ENCODE measurements around the gene IFT81. TPM values are rescaled to one million over a fixed set of nuclear protein-coding genes. Genes with fewer than 3 reads are reported as not detected.

The IFT81 gene, protein sequence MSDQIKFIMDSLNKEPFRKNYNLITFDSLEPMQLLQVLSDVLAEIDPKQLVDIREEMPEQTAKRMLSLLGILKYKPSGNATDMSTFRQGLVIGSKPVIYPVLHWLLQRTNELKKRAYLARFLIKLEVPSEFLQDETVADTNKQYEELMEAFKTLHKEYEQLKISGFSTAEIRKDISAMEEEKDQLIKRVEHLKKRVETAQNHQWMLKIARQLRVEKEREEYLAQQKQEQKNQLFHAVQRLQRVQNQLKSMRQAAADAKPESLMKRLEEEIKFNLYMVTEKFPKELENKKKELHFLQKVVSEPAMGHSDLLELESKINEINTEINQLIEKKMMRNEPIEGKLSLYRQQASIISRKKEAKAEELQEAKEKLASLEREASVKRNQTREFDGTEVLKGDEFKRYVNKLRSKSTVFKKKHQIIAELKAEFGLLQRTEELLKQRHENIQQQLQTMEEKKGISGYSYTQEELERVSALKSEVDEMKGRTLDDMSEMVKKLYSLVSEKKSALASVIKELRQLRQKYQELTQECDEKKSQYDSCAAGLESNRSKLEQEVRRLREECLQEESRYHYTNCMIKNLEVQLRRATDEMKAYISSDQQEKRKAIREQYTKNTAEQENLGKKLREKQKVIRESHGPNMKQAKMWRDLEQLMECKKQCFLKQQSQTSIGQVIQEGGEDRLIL
- total RNA-seq (10 to 100 TPM in 3 of 5 donors, 1 to 10 TPM in 2; 2.0 to 50.2 (median 10.7) TPM), polyA plus RNA-seq (1 to 10 TPM; 3.5 to 5.7 (median 4.9) TPM)
- long read RNA-seq, donor 1, partial matches to known transcripts, result 0 of 1 reads
- long read RNA-seq, donor 1, other reads (novel, unspliced or antisense), result 0 of 1 reads
- long read RNA-seq, donor 2, result 0 reads
- long read RNA-seq, donor 3, result 0 reads
- long read RNA-seq, donor 4, result 0 reads
- long read RNA-seq, donor 5, result 0 reads
- long read RNA-seq, donor 6, partial matches to known transcripts, result 0 of 1 reads
- long read RNA-seq, donor 6, other reads (novel, unspliced or antisense), result 0 of 1 reads
- long read RNA-seq, donor 7, result 0 reads
- long read RNA-seq, donor 8, result 0 reads
- long read RNA-seq, donor 9, partial matches to known transcripts, result 0 of 1 reads
- long read RNA-seq, donor 9, other reads (novel, unspliced or antisense), result 0 of 1 reads
- long read RNA-seq, donor 10, partial matches to known transcripts, result 0 of 1 reads
- long read RNA-seq, donor 10, other reads (novel, unspliced or antisense), result 0 of 1 reads

DNA sequence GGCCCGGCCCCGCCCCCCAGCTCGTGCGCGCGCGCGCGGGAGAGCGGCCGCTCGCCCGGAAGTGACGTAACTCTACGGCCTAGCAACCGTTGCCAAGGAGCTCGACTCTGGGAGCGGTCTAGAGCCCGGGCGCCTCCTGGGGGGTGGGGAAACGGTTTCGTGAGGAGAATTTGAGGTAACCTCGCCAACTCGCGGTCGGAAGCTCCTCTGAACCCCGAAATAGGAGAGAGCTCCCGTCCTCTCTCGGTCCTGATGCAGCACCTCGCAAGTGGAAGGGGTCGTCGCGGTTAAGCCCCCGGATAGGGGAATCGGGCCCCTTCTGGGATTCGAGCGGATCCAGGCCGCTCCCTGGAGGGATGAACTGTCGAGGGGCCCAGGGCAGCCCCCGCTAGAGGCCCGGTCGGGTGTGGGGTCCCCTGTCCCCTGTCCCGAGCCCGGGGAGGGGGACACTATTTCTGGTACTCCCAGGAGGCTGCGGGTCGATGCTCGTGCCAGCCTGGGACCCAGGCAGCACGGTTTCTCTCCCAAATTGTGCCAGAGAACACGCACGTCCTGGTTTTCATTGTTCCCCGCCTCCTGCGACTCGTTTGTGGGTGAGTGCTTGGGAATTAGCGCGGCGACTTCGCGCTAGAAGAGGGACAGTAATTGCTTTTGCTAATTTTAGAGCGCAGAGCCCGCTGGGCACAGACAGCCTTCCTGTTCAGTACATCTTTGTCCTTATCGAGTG lies at the start of gene IFT81:
Gene IFT81 (plus strand): TSS at position 89 of the 727 bp plus-strand sequence. CDS start 3,024 bp downstream, outside the sequence.
- H3K27ac ChIP-seq, result peak within 1 kb of the TSS; percentile 76 to 94 (median 90)
- TF ChIP-seq, protein P1, sequence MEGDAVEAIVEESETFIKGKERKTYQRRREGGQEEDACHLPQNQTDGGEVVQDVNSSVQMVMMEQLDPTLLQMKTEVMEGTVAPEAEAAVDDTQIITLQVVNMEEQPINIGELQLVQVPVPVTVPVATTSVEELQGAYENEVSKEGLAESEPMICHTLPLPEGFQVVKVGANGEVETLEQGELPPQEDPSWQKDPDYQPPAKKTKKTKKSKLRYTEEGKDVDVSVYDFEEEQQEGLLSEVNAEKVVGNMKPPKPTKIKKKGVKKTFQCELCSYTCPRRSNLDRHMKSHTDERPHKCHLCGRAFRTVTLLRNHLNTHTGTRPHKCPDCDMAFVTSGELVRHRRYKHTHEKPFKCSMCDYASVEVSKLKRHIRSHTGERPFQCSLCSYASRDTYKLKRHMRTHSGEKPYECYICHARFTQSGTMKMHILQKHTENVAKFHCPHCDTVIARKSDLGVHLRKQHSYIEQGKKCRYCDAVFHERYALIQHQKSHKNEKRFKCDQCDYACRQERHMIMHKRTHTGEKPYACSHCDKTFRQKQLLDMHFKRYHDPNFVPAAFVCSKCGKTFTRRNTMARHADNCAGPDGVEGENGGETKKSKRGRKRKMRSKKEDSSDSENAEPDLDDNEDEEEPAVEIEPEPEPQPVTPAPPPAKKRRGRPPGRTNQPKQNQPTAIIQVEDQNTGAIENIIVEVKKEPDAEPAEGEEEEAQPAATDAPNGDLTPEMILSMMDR (IDR thresholded peaks at IDR 0.05), result no peak
- no peak for TF ChIP-seq POLR2A (IDR thresholded peaks at IDR 0.05)
- TF ChIP-seq POLR2AphosphoS5 (IDR thresholded peaks at IDR 0.05), result peak in 2 of 3 donors; percentile 42 to 73

DNA sequence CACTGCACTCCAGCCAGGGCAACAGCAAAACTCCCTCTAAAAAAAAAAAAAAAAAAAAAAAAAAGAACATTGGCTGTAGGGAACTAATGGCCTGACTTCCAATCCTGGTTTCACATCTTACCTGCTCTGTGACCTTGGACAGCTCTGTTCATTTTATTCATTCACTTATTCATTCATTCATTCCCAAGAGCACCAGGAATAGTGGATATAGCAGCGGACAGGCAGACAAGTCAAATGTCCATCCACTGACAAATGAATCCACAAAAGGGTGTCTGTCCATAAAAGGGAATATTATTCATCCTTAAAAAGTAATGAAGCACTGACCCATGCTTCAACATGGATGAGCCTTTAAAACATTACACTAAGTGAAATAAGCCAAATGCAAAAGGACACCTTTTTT lies 48.3 kb upstream of the IFT81 start:
- Histone ChIP-seq H3K27me3 (no peaks in the 10 kb centered on the region), H3K4me1 (peaks cover 4 to 9% (median 7%) of the 10 kb centered on the region in 4 donors), H3K27ac (no peak overlapping the region), H3K4me3 (no peak overlapping the region), H3K36me3 (no peaks in the 10 kb centered on the region), H3K9me3 (no peaks in the 10 kb centered on the region)
- 85 to 100% (median 97%) methylated on average over 1 of the region's 1 CpG for WGBS, 5 donors
- TF ChIP-seq POLR2AphosphoS5 (IDR thresholded peaks at IDR 0.05), result no peak
- TF ChIP-seq, protein P1 (IDR thresholded peaks at IDR 0.05), result no peak
- no peak for TF ChIP-seq EP300 (IDR thresholded peaks at IDR 0.05)
- TF ChIP-seq POLR2A (IDR thresholded peaks at IDR 0.05), result no peak
- DNase-seq, result no peak
- intact Hi-C loops (cut with DNase I; ENCODE audit: low total_unique reads), result no loop called here

More for the DNA sequence above, at the start of gene IFT81:
- Histone ChIP-seq H3K9me3 (no peaks in the 10 kb centered on the region), H3K4me1 (peaks cover 0 to 21% (median 10%) of the 10 kb centered on the region in 4 donors), H3K4me3 (peak within 1 kb of the TSS; percentile 68 to 97 (median 94)), H3K27me3 (no peaks in the 10 kb centered on the region), H3K36me3 (peaks cover 0 to 15% (median 5%) of the 10 kb centered on the region in 4 donors)
- 0 to 1% (median 0%) methylated on average over 14 to 60 of the region's 61 CpGs for WGBS, 5 donors
- intact Hi-C loops (cut with DNase I; ENCODE audit: low total_unique reads), result no loop called here
- peak; percentile 96 to 98 for DNase-seq

DNA sequence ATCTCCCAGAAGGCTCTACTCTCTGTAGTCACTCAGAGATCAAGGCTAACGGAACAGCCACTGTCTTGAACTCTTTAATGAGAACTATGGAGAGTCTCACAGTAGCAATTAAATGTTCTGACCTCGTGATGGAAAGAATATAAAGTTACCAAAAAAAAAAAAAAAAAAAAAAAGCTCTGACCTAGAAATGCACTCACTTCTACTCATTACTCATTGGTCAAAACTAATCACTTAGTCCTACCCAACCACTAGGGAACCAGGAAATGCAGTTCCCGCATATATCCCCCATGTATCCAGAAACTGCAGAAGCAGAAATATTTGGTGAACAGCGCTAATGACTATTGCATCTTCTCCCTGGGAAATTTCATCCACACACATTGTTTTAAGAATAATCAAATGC lies 46.4 kb upstream of the IFT81 start:
- TF ChIP-seq, protein P1 (IDR thresholded peaks at IDR 0.05), result no peak
- TF ChIP-seq POLR2AphosphoS5 (IDR thresholded peaks at IDR 0.05), result no peak
- TF ChIP-seq POLR2A (IDR thresholded peaks at IDR 0.05), result no peak
- no peak for TF ChIP-seq EP300 (IDR thresholded peaks at IDR 0.05)
- Histone ChIP-seq H3K27me3 (no peaks in the 10 kb centered on the region), H3K27ac (no peak overlapping the region), H3K36me3 (no peaks in the 10 kb centered on the region), H3K4me3 (no peak overlapping the region), H3K4me1 (peaks cover 4 to 9% (median 6%) of the 10 kb centered on the region in 4 donors), H3K9me3 (no peaks in the 10 kb centered on the region)
- intact Hi-C loops (cut with DNase I; ENCODE audit: low total_unique reads), result no loop called here
- DNase-seq, result no peak
- WGBS, 5 donors, result 80 to 87% (median 82%) methylated on average over 4 of the region's 4 CpGs

All from stomach (tissue), 19 donors.